Astrocyte (in vitro differentiated cells and primary cell): ENCODE data around the gene HCN1. TPM values are rescaled to one million over a fixed set of nuclear protein-coding genes. Genes with fewer than 3 reads are reported as not detected.
A peak's percentile ranks its signal among the peaks of the same experiment; 100 is the strongest.

Source experiments
- DNase-seq: peaks from one replicate; pipeline ENCODE4 v3.0.0-alpha.2; 2010; ENCODE audit warnings: low read depth
- FAIRE-seq: peaks from 2 replicates; lab custom pipeline; 2011; peaks lifted over from hg19 to GRCh38; lab: Jason Lieb, UNC
- H2AFZ ChIP-seq: 2 replicates; pipeline ENCODE4 v1.6.0; 2012; ENCODE audit warnings: low read depth, low read length, inconsistent platforms
- H3K27ac ChIP-seq: 2 replicates; pipeline ENCODE4 v1.5.1; 2011; ENCODE audit warnings: low read depth, low read length, inconsistent platforms
- H3K27me3 ChIP-seq: 2 replicates; pipeline ENCODE4 v1.6.0; 2011; ENCODE audit warnings: low read length, inconsistent platforms; ENCODE audit not compliant: insufficient read depth
- H3K36me3 ChIP-seq: 2 replicates; pipeline ENCODE4 v1.5.1; 2011; ENCODE audit warnings: low read length, inconsistent platforms; ENCODE audit not compliant: insufficient read depth
- H3K4me1 ChIP-seq: 2 replicates; pipeline ENCODE4 v1.5.1; 2011; ENCODE audit warnings: low read length, inconsistent platforms; ENCODE audit not compliant: insufficient read depth
- H3K4me2 ChIP-seq: 2 replicates; pipeline ENCODE4 v1.6.0; 2012; ENCODE audit warnings: low read length, inconsistent platforms
- H3K4me3 ChIP-seq: 2 replicates; pipeline ENCODE4 v1.5.1; 2011; ENCODE audit warnings: low read depth, mild to moderate bottlenecking, low read length, inconsistent platforms; ENCODE audit not compliant: insufficient read depth
- H3K79me2 ChIP-seq: 2 replicates; pipeline ENCODE4 v1.6.0; 2012; ENCODE audit warnings: mild to moderate bottlenecking, low read length, inconsistent platforms; ENCODE audit not compliant: insufficient read depth
- H3K9ac ChIP-seq: 2 replicates; pipeline ENCODE4 v1.6.0; 2012; ENCODE audit warnings: mild to moderate bottlenecking, low read length, inconsistent platforms
- H3K9me3 ChIP-seq: 2 replicates; pipeline ENCODE4 v1.5.1; 2012; ENCODE audit warnings: low read depth, mild to moderate bottlenecking, low read length, inconsistent platforms; ENCODE audit not compliant: insufficient read depth
- H4K20me1 ChIP-seq: 2 replicates; pipeline ENCODE4 v1.6.0; 2012; ENCODE audit warnings: low read length, inconsistent platforms; ENCODE audit not compliant: insufficient read depth
- H3K27ac Mint-ChIP-seq: one replicate; pipeline ENCODE4 v1.8.0; 2021; ENCODE audit warnings: mild to moderate bottlenecking, mixed read lengths; ENCODE audit not compliant: unreplicated experiment
- H3K27me3 Mint-ChIP-seq: one replicate; pipeline ENCODE4 v1.8.0; 2021; ENCODE audit warnings: low read depth, mixed read lengths; ENCODE audit not compliant: unreplicated experiment
- H3K36me3 Mint-ChIP-seq: one replicate; pipeline ENCODE4 v1.8.0; 2021; ENCODE audit warnings: low read depth, mixed read lengths; ENCODE audit not compliant: unreplicated experiment
- H3K4me1 Mint-ChIP-seq: one replicate; pipeline ENCODE4 v1.8.0; 2021; ENCODE audit warnings: low read depth, mixed read lengths; ENCODE audit not compliant: unreplicated experiment
- H3K4me3 Mint-ChIP-seq: one replicate; pipeline ENCODE4 v1.8.0; 2021; ENCODE audit warnings: mild to moderate bottlenecking, moderate library complexity, mixed read lengths; ENCODE audit not compliant: unreplicated experiment
- H3K9me3 Mint-ChIP-seq: one replicate; pipeline ENCODE4 v1.8.0; 2021; ENCODE audit warnings: mild to moderate bottlenecking, mixed read lengths; ENCODE audit not compliant: unreplicated experiment
- EZH2 ChIP-seq: IDR thresholded peaks from 2 replicates; pipeline ENCODE4 v1.6.1; 2012; ENCODE audit warnings: mild to moderate bottlenecking, low read length, inconsistent platforms; ENCODE audit not compliant: insufficient read depth
- total RNA-seq: library from RNA; stranded (reverse); gene quantifications from 2 replicates; pipeline ENCODE4 v1.2.1, GENCODE V29; 2021
- TF ChIP-seq, protein P1 (sequence below): IDR thresholded peaks from 2 replicates; pipeline ENCODE4 v1.5.1; 2011; ENCODE audit warnings: low read depth, mild to moderate bottlenecking, inconsistent platforms, low read length, moderate library complexity; ENCODE audit not compliant: insufficient read depth

The HCN1 gene
- total RNA-seq, 1 donor from 2014 or later = 0.11 TPM

GRCh38 chr5:45725537-45725936, 29.4 kb upstream of the HCN1 start:
- Mint-ChIP-seq H3K36me3 (no peaks in the 10 kb centered on the region), H3K9me3 (no peaks in the 10 kb centered on the region), H3K4me3 (no peak overlapping the region), H3K4me1 (no peaks in the 10 kb centered on the region), H3K27ac (no peak overlapping the region), H3K27me3 (peaks cover 3% of the 10 kb centered on the region)
- Histone ChIP-seq H3K4me3 (no peak overlapping the region), H3K36me3 (no peaks in the 10 kb centered on the region), H3K79me2 (no peaks in the 10 kb centered on the region), H3K4me2 (no peak overlapping the region), H2AFZ (no peak overlapping the region), H3K9me3 (peaks cover 4% of the 10 kb centered on the region), H3K27ac (no peak overlapping the region), H3K4me1 (no peaks in the 10 kb centered on the region), H4K20me1 (no peaks in the 10 kb centered on the region), H3K27me3 (no peaks in the 10 kb centered on the region), H3K9ac (no peak overlapping the region)
- no peak for TF ChIP-seq EZH2
- TF ChIP-seq, protein P1, sequence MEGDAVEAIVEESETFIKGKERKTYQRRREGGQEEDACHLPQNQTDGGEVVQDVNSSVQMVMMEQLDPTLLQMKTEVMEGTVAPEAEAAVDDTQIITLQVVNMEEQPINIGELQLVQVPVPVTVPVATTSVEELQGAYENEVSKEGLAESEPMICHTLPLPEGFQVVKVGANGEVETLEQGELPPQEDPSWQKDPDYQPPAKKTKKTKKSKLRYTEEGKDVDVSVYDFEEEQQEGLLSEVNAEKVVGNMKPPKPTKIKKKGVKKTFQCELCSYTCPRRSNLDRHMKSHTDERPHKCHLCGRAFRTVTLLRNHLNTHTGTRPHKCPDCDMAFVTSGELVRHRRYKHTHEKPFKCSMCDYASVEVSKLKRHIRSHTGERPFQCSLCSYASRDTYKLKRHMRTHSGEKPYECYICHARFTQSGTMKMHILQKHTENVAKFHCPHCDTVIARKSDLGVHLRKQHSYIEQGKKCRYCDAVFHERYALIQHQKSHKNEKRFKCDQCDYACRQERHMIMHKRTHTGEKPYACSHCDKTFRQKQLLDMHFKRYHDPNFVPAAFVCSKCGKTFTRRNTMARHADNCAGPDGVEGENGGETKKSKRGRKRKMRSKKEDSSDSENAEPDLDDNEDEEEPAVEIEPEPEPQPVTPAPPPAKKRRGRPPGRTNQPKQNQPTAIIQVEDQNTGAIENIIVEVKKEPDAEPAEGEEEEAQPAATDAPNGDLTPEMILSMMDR = no peak
- DNase-seq (no peak), FAIRE-seq (no peak)

DNA sequence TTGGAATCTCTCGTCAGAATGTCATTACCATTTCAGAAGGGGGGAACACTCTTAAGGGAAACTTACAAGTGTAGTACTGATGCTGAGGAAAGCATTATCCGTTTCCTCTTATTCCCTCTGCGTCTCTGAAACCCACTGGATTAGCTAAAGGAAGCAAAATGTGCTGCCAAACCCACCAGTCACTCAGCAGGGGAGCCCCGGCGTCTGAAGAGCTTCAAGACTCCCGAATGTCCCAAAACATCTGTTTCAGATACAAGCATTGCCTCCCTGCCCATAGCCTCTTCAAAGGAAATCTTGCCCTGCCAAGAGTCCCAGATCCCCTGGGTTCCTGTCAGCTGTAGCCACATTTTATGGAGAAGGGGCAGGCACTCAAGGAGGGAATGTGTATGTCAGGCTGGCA, 1.0 kb upstream of the HCN1 start:
- no peaks in the 10 kb centered on the region for H3K79me2 ChIP-seq
- H3K9me3 ChIP-seq = no peaks in the 10 kb centered on the region
- no peak overlapping the region for H3K9ac ChIP-seq
- no peaks in the 10 kb centered on the region for H3K4me1 ChIP-seq
- no peak overlapping the region for H2AFZ ChIP-seq
- Mint-ChIP-seq H3K4me1 (peaks cover 4% of the 10 kb centered on the region), H3K4me3 (no peak overlapping the region), H3K27me3 (peaks cover 25% of the 10 kb centered on the region), H3K27ac (no peak overlapping the region), H3K36me3 (no peaks in the 10 kb centered on the region), H3K9me3 (peaks cover 2% of the 10 kb centered on the region)
- TF ChIP-seq EZH2 = no peak
- TF ChIP-seq, protein P1 = no peak
- FAIRE-seq (no peak), DNase-seq (no peak)
- H3K27me3 ChIP-seq = peaks cover 8% of the 10 kb centered on the region
- no peaks in the 10 kb centered on the region for H3K36me3 ChIP-seq
- no peak overlapping the region for H3K27ac ChIP-seq
- no peak overlapping the region for H3K4me3 ChIP-seq
- no peaks in the 10 kb centered on the region for H4K20me1 ChIP-seq
- H3K4me2 ChIP-seq = no peak overlapping the region

GRCh38 chr5:45695804-45696156, 400 bp downstream of the HCN1 start:
- Histone ChIP-seq H3K27ac (no peak overlapping the region), H4K20me1 (no peaks in the 10 kb centered on the region), H3K4me3 (no peak overlapping the region), H3K9me3 (no peaks in the 10 kb centered on the region), H3K4me1 (no peaks in the 10 kb centered on the region), H2AFZ (no peak overlapping the region), H3K36me3 (no peaks in the 10 kb centered on the region), H3K79me2 (no peaks in the 10 kb centered on the region), H3K4me2 (peak overlapping the region; percentile 67), H3K27me3 (peaks cover 8% of the 10 kb centered on the region), H3K9ac (no peak overlapping the region)
- no peaks in the 10 kb centered on the region for H3K36me3 Mint-ChIP-seq
- peaks cover 4% of the 10 kb centered on the region for H3K9me3 Mint-ChIP-seq
- FAIRE-seq (no peak), DNase-seq (no peak)
- H3K4me1 Mint-ChIP-seq = peaks cover 4% of the 10 kb centered on the region
- peaks cover 27% of the 10 kb centered on the region for H3K27me3 Mint-ChIP-seq
- no peak for TF ChIP-seq EZH2
- TF ChIP-seq, protein P1 = no peak
- H3K27ac Mint-ChIP-seq = no peak overlapping the region
- no peak overlapping the region for H3K4me3 Mint-ChIP-seq
